Measurements from ENCODE around the gene COX20.

- TF ChIP-seq POLR2AphosphoS5 (IDR thresholded peaks at IDR 0.05; ENCODE audit: low read depth, low read length) = no peak
- no peak for TF ChIP-seq POLR2A (IDR thresholded peaks at IDR 0.05; ENCODE audit: low read depth, low read length)
Observed at GRCh38 chr1:244837597-244838258, 2.3 kb downstream of the COX20 start.
